IPS DF 4.7 (cell line): ENCODE measurements around the gene SIX3.

Experiments used
- DNase-seq: peaks from one replicate; pipeline ENCODE4 v3.0.0-alpha.2; 2013; ENCODE audit warnings: low spot score; ENCODE audit errors: extremely low read depth

The SIX3 gene

GRCh38 chr2:44980751-44981713 is 39.5 kb downstream of the SIX3 start:
- DNase-seq: no peak

- DNase-seq: no peak
Measured at GRCh38 chr2:44981714-44982108, 40.2 kb downstream of the SIX3 start.

- DNase-seq: no peak
Measured at GRCh38 chr2:44983836-44984604, 42.5 kb downstream of the SIX3 start.

GRCh38 chr2:44989176-44989575 is 47.7 kb downstream of the SIX3 start:
- no peak for DNase-seq

GRCh38 chr2:44994377-44994776 is 52.9 kb downstream of the SIX3 start:
- DNase-seq: no peak
